ENCODE results near the gene ST3GAL3. TPM values are rescaled to one million over a fixed set of nuclear protein-coding genes. Genes with fewer than 3 reads are reported as not detected.
A peak's percentile ranks its signal among the peaks of the same experiment; 100 is the strongest.
"Not testable (repeated sequence)": the region's sequence is repeated elsewhere in the genome, so short reads cannot be mapped to it uniquely, and the experiment has no call there.

The ST3GAL3 gene
- total RNA-seq, 1 experiment from 2014 or later = 14.7 TPM

- DNase-seq (ENCODE audit: low read depth) = peak; percentile 18
Observed at GRCh38 chr1:43703836-43704235, 3.5 kb upstream of the ST3GAL3 start.

- peak; percentile 55 for DNase-seq (ENCODE audit: low read depth)
Observed at GRCh38 chr1:43704838-43705237, 2.5 kb upstream of the ST3GAL3 start.

GRCh38 chr1:43705334-43705733, 2.0 kb upstream of the ST3GAL3 start:
- DNase-seq (ENCODE audit: low read depth) = no peak

GRCh38 chr1:43705982-43706597, 1.2 kb upstream of the ST3GAL3 start:
- peak; percentile 23 for DNase-seq (ENCODE audit: low read depth)

- peak; percentile 45 for DNase-seq (ENCODE audit: low read depth)
Observed at GRCh38 chr1:43706598-43707189, 642 bp upstream of the ST3GAL3 start.

- DNase-seq (ENCODE audit: low read depth) = peak; percentile 67
Observed at GRCh38 chr1:43708002-43708410, 670 bp downstream of the ST3GAL3 start.

GRCh38 chr1:43711049-43711448, 3.7 kb downstream of the ST3GAL3 start:
- DNase-seq (ENCODE audit: low read depth) = peak; percentile 85

- peak; percentile 69 for DNase-seq (ENCODE audit: low read depth)
Observed at GRCh38 chr1:43711524-43712386, 4.4 kb downstream of the ST3GAL3 start.

GRCh38 chr1:43716559-43717281, 9.4 kb downstream of the ST3GAL3 start:
- DNase-seq (ENCODE audit: low read depth) = no peak

GRCh38 chr1:43719063-43719462, 11.7 kb downstream of the ST3GAL3 start:
- no peak for DNase-seq (ENCODE audit: low read depth)

- DNase-seq (ENCODE audit: low read depth) = not testable (repeated sequence)
Observed at GRCh38 chr1:43719670-43720419, 12.5 kb downstream of the ST3GAL3 start.

GRCh38 chr1:43722810-43723209, 15.5 kb downstream of the ST3GAL3 start:
- no peak for DNase-seq (ENCODE audit: low read depth)

GRCh38 chr1:43729816-43730463, 22.6 kb downstream of the ST3GAL3 start:
- peak; percentile 66 for DNase-seq (ENCODE audit: low read depth)

GRCh38 chr1:43731867-43732531, 24.7 kb downstream of the ST3GAL3 start:
- DNase-seq (ENCODE audit: low read depth) = no peak

GRCh38 chr1:43736819-43737218, 29.5 kb downstream of the ST3GAL3 start:
- DNase-seq (ENCODE audit: low read depth) = no peak

- DNase-seq (ENCODE audit: low read depth) = no peak
Observed at GRCh38 chr1:43742026-43742425, 34.7 kb downstream of the ST3GAL3 start.

GRCh38 chr1:43743206-43743605, 35.9 kb downstream of the ST3GAL3 start:
- DNase-seq (ENCODE audit: low read depth) = no peak

GRCh38 chr1:43747736-43748135, 40.4 kb downstream of the ST3GAL3 start:
- DNase-seq (ENCODE audit: low read depth) = no peak

- DNase-seq (ENCODE audit: low read depth) = no peak
Observed at GRCh38 chr1:43750083-43750482, 42.7 kb downstream of the ST3GAL3 start.

GRCh38 chr1:43753422-43753821, 46.1 kb downstream of the ST3GAL3 start:
- DNase-seq (ENCODE audit: low read depth) = no peak

All from RPMI7951 (cell line).